Heart right ventricle (tissue), 16 donors: ENCODE results near the gene OR4D9. TPM values are rescaled to one million over a fixed set of nuclear protein-coding genes. Genes with fewer than 3 reads are reported as not detected.

Experiments
- ATAC-seq, 8 donors: fragments of 200-7000 bp; cut with Tn5 transposase; one replicate each; pipeline ENCODE4 v1.9.1; 2020; ENCODE audit warnings: mild to moderate bottlenecking in 8 of 8, moderate library complexity in 8 of 8, moderate number of reproducible peaks in 1 of 8
- DNase-seq, 2 donors: peaks; one replicate each; pipeline ENCODE4 v3.0.0-alpha.2; 2020
- H3K27ac ChIP-seq, 10 donors: fragments of 200-600 bp; sonication (generic) in 2 of 10; one replicate each; pipeline versions ENCODE4 v1.5.0 to v1.8.0; 2020 to 2022; ENCODE audit warnings: mild to moderate bottlenecking in 3 of 10
- H3K27me3 ChIP-seq, 7 donors: fragments of 200-600 bp; one replicate each; pipeline ENCODE4 v1.8.0; 2021 to 2022; ENCODE audit warnings: mild to moderate bottlenecking in 2 of 7
- H3K36me3 ChIP-seq, 9 donors: fragments of 200-600 bp; sonication (generic) in 1 of 9; one replicate each; pipeline versions ENCODE4 v1.5.0 to v1.8.0; 2020 to 2022; ENCODE audit warnings: mild to moderate bottlenecking in 2 of 9
- H3K4me1 ChIP-seq, 9 donors: fragments of 200-600 bp; sonication (generic) in 1 of 9; one replicate each; pipeline versions ENCODE4 v1.5.0 to v1.8.0; 2020 to 2022; ENCODE audit warnings: mild to moderate bottlenecking in 4 of 9
- H3K4me3 ChIP-seq, 10 donors: fragments of 200-600 bp; sonication (generic) in 2 of 10; one replicate each; pipeline versions ENCODE4 v1.5.0 to v1.8.0; 2020 to 2022; ENCODE audit warnings: mild to moderate bottlenecking in 7 of 10, moderate library complexity in 2 of 10
- H3K9me3 ChIP-seq, 11 donors: fragments of 200-600 bp in 10 of 11; sonication (generic) in 2 of 11; one replicate each; pipeline versions ENCODE4 v1.5.0 to v1.8.0; 2013 to 2022; ENCODE audit warnings: mild to moderate bottlenecking in 2 of 11, control low read depth in 1 of 11, moderate library complexity in 1 of 11
- CTCF ChIP-seq, 9 donors: fragments of 200-600 bp; sonication (generic) in 2 of 9; IDR thresholded peaks; one replicate each; pipeline versions ENCODE4 v1.5.0 to v1.8.0; 2021 to 2022; ENCODE audit warnings: antibody characterized with exemption in 9 of 9, mild to moderate bottlenecking in 5 of 9, moderate library complexity in 1 of 9
- WGBS, 2 donors: extraction: QIAGEN DNeasy Blood & Tissue Kit; methylation state at CpG; one replicate each; pipeline ENCODE4 v1.1.7; 2013; ENCODE audit warnings: inconsistent platforms in 1 of 2; 5-methylcytosine and 5-hydroxymethylcytosine counted together
- intact Hi-C, 10 donors: fragments of 100-400 bp; cut with DNase I; formaldehyde crosslinking; loops; one replicate each; pipeline versions ENCODE4 v1.11.1 to v1.14.2; 2022
- long read RNA-seq, 3 donors: library from polyadenylated mRNA; unstranded; transcript quantifications; one replicate each; pipeline ENCODE4 v2.0.0, GENCODE V29; 2020 to 2021
- polyA plus RNA-seq, 2 donors: library from polyadenylated mRNA; stranded (reverse); fragments of 200-250 nt; gene quantifications; one replicate each; pipeline ENCODE4 v1.2.3, GENCODE V29; 2013
- total RNA-seq, 10 donors: library from RNA; stranded (reverse); fragmentation: NEBNext Ultra II Directional in 3 of 10; extraction: Animal tissue kit (Norgen Biotek cat#: 25700) in 3 of 10; gene quantifications; one replicate each; pipeline versions ENCODE4 v1.2.1 to v1.2.4, GENCODE V29; 2021 to 2023
- donor health status: Arrhythmogenic right ventricular cardiomyopathy.
- donor health status: ischemic (EF 13 %, LVEDD 7.1; RV severe dilation, severe dysfunction).
- donor health status: healthy with polysubstance abuse.
- donor health status: DM: no; HTN: yes; CAD: no.
- donor health status: DM: no; HTN: no; CAD: no.
- donor health status: ischemic (EF 25% LVEDD 6.9; RV normal size, moderate dysfunction).
- donor health status: ischemic (EF 25% LVEDD 5.7; RV mildly dilated, moderate dysfunction).
- donor health status: healthy.
- donor health status: DM: yes; HTN: yes; CAD: no.
- donor health status: Ischemic cardiomyopathy.
- donor health status: ischemic (EF 35%, LVEDD 5.7; RV mildly dilated, moderate dysfunction).
- donor health status: nonischemic (EF 11% LVEDD 7.7; RV severe dilation, severe dysfunction).
- donor health status: DM: yes; HTN: yes; CAD: no.
- donor health status: PGD.
- donor health status: ischemic (EF 29% LVEDD 5.4; RV normal size, mild dysfunction).
- donor health status: nonischemic (EF 23%, LVEDD 6.1; RV moderate dilation, normal function).

The OR4D9 gene
- total RNA-seq (not detected), polyA plus RNA-seq (not detected)
- long read RNA-seq, donor 1 = 0 reads
- long read RNA-seq, donor 2 = 0 reads
- long read RNA-seq, donor 3 = 0 reads

- no peaks in the 10 kb centered on the region for H3K27me3 ChIP-seq
- no peaks in the 10 kb centered on the region for H3K9me3 ChIP-seq
- H3K4me3 ChIP-seq = no peak within 1 kb of the TSS
- 39 to 46% methylated on average over 2 of the region's 2 CpGs for WGBS, 2 donors
- peak within 1 kb of the TSS in 3 of 10 donors; percentile 6 to 37 (median 9) for H3K27ac ChIP-seq
- DNase-seq (no peak), ATAC-seq (peak in 5 of 8 donors; percentile 37 to 78 (median 64))
- intact Hi-C loops = no loop called here
- no peaks in the 10 kb centered on the region for H3K36me3 ChIP-seq
- no peak for TF ChIP-seq CTCF (IDR thresholded peaks at IDR 0.05)
- H3K4me1 ChIP-seq = peaks cover 0 to 21% (median 5%) of the 10 kb centered on the region in 9 donors
Measured at GRCh38 chr11:59510941-59511589, at the start of gene OR4D9. TSS of gene OR4D9 (plus strand) at chr11:59511539. CDS start at chr11:59514913, 3,374 bp downstream.

GRCh38 chr11:59463190-59463641, 48.1 kb upstream of the OR4D9 start:
- Histone ChIP-seq H3K27ac (no peak overlapping the region), H3K9me3 (peaks cover 0 to 2% (median 0%) of the 10 kb centered on the region in 11 donors), H3K4me3 (no peak overlapping the region), H3K27me3 (peaks cover 0 to 5% (median 0%) of the 10 kb centered on the region in 7 donors), H3K4me1 (no peaks in the 10 kb centered on the region), H3K36me3 (no peaks in the 10 kb centered on the region)
- ATAC-seq (peak in 6 of 8 donors; percentile 19 to 73 (median 56)), DNase-seq (peak in 1 of 2 donors; percentile 9)
- WGBS, 2 donors = 32 to 37% methylated on average over 5 of the region's 5 CpGs
- intact Hi-C loops = no loop called here
- TF ChIP-seq CTCF (IDR thresholded peaks at IDR 0.05) = no peak

DNA sequence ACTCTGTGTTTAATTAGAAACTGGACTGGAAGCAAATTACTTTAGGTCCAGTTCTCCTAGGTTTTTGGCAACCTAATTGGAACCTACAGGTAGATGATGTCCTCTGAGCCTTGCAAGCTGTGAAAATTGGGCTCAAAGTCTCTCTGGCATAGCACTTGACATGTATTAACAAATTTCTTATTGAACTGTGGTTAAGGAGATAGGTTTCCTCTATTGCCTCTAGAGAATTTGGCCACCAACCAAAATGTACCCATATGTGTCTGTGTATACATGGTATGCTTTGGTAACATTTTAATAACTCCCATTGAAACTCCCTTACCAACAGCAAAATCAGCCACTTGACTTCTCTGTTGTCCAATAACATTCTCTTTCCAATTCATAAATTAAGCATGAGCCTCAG, 38.3 kb upstream of the OR4D9 start, which contains the start of gene OR4D10:
Gene OR4D10, plus strand, starts transcription at position 301 of the 400 bp plus-strand sequence. CDS start 4,115 bp downstream, outside the sequence.
- Histone ChIP-seq H3K9me3 (no peaks in the 10 kb centered on the region), H3K36me3 (no peaks in the 10 kb centered on the region), H3K4me1 (no peaks in the 10 kb centered on the region), H3K4me3 (no peak within 1 kb of the TSS), H3K27me3 (peaks cover 0 to 5% (median 0%) of the 10 kb centered on the region in 7 donors), H3K27ac (no peak within 1 kb of the TSS)
- no peak for DNase-seq
- intact Hi-C loops = no loop called here
- no peak for ATAC-seq
- TF ChIP-seq CTCF (IDR thresholded peaks at IDR 0.05) = no peak

- DNase-seq (no peak), ATAC-seq (no peak)
- H3K4me3 ChIP-seq = no peak overlapping the region
- H3K36me3 ChIP-seq = no peaks in the 10 kb centered on the region
- WGBS, 2 donors = 55 to 58% methylated on average over 9 of the region's 9 CpGs
- H3K27ac ChIP-seq = no peak overlapping the region
- intact Hi-C loops = no loop called here
- no peak for TF ChIP-seq CTCF (IDR thresholded peaks at IDR 0.05)
- H3K9me3 ChIP-seq = no peaks in the 10 kb centered on the region
- no peaks in the 10 kb centered on the region for H3K27me3 ChIP-seq
- H3K4me1 ChIP-seq = no peaks in the 10 kb centered on the region
Measured at GRCh38 chr11:59475176-59475575, 36.2 kb upstream of the OR4D9 start.
